GM23338 (cell line): Measurements from ENCODE around the gene AP2A2. TPM values are rescaled to one million over a fixed set of nuclear protein-coding genes. Genes with fewer than 3 reads are reported as not detected.

Source experiments
- CREB1 ChIP-seq: fragments of 250-450 bp; sonication (Bioruptor Pico); IDR thresholded peaks from 2 replicates; pipeline ENCODE4 v1.5.0; 2020; ENCODE audit warnings: low read depth, mild to moderate bottlenecking, moderate library complexity
- ETS1 ChIP-seq: IDR thresholded peaks from 2 replicates; pipeline ENCODE4 v1.6.1; 2016; ENCODE audit warnings: antibody characterized with exemption
- EZH2 ChIP-seq: fragments of 200-600 bp; sonication (generic); IDR thresholded peaks from one replicate; pipeline ENCODE4 v1.8.0; 2017; ENCODE audit warnings: antibody characterized with exemption, mild to moderate bottlenecking, low read depth; ENCODE audit not compliant: unreplicated experiment
- EZH2phosphoT487 ChIP-seq: fragments of 200-600 bp; sonication (generic); IDR thresholded peaks from one replicate; pipeline ENCODE4 v1.8.1; 2018; ENCODE audit warnings: antibody characterized with exemption; ENCODE audit not compliant: unreplicated experiment
- JUNB ChIP-seq: IDR thresholded peaks from one replicate; pipeline ENCODE4 v1.6.1; 2016; ENCODE audit warnings: antibody characterized with exemption; ENCODE audit not compliant: unreplicated experiment
- POLR2AphosphoS5 ChIP-seq: IDR thresholded peaks from 2 replicates; pipeline ENCODE4 v1.6.1; 2016; ENCODE audit warnings: antibody characterized with exemption, low read depth
- ZNF331 ChIP-seq: fragments of 250-450 bp; sonication (Bioruptor Pico); IDR thresholded peaks from 2 replicates; pipeline ENCODE4 v1.5.0; 2020; ENCODE audit warnings: low read depth, mild to moderate bottlenecking, moderate library complexity
- polyA plus RNA-seq: library from polyadenylated mRNA; unstranded; fragments of >200 nt; fragmentation: Nextera tagmentation; extraction: Ambion mirVana; gene quantifications from 2 replicates; pipeline ENCODE4 v1.2.1, GENCODE V29; 2016
- total RNA-seq: library from RNA; depleted of rRNA; stranded (reverse); fragments of >200 nt; shearing (Covaris generic); gene quantifications from 2 replicates; pipeline ENCODE4 v1.2.3, GENCODE V29; 2014
- TF ChIP-seq, protein P1 (sequence below): fragments of 250-450 bp; sonication (Bioruptor Pico); IDR thresholded peaks from 2 replicates; pipeline ENCODE4 v1.5.0; 2020; ENCODE audit warnings: mild to moderate bottlenecking, moderate library complexity

AP2A2 gene
- total and polyA plus RNA-seq, 2 experiments from 2014 or later: 23.7 to 47.5 TPM

- TF ChIP-seq, protein P1, sequence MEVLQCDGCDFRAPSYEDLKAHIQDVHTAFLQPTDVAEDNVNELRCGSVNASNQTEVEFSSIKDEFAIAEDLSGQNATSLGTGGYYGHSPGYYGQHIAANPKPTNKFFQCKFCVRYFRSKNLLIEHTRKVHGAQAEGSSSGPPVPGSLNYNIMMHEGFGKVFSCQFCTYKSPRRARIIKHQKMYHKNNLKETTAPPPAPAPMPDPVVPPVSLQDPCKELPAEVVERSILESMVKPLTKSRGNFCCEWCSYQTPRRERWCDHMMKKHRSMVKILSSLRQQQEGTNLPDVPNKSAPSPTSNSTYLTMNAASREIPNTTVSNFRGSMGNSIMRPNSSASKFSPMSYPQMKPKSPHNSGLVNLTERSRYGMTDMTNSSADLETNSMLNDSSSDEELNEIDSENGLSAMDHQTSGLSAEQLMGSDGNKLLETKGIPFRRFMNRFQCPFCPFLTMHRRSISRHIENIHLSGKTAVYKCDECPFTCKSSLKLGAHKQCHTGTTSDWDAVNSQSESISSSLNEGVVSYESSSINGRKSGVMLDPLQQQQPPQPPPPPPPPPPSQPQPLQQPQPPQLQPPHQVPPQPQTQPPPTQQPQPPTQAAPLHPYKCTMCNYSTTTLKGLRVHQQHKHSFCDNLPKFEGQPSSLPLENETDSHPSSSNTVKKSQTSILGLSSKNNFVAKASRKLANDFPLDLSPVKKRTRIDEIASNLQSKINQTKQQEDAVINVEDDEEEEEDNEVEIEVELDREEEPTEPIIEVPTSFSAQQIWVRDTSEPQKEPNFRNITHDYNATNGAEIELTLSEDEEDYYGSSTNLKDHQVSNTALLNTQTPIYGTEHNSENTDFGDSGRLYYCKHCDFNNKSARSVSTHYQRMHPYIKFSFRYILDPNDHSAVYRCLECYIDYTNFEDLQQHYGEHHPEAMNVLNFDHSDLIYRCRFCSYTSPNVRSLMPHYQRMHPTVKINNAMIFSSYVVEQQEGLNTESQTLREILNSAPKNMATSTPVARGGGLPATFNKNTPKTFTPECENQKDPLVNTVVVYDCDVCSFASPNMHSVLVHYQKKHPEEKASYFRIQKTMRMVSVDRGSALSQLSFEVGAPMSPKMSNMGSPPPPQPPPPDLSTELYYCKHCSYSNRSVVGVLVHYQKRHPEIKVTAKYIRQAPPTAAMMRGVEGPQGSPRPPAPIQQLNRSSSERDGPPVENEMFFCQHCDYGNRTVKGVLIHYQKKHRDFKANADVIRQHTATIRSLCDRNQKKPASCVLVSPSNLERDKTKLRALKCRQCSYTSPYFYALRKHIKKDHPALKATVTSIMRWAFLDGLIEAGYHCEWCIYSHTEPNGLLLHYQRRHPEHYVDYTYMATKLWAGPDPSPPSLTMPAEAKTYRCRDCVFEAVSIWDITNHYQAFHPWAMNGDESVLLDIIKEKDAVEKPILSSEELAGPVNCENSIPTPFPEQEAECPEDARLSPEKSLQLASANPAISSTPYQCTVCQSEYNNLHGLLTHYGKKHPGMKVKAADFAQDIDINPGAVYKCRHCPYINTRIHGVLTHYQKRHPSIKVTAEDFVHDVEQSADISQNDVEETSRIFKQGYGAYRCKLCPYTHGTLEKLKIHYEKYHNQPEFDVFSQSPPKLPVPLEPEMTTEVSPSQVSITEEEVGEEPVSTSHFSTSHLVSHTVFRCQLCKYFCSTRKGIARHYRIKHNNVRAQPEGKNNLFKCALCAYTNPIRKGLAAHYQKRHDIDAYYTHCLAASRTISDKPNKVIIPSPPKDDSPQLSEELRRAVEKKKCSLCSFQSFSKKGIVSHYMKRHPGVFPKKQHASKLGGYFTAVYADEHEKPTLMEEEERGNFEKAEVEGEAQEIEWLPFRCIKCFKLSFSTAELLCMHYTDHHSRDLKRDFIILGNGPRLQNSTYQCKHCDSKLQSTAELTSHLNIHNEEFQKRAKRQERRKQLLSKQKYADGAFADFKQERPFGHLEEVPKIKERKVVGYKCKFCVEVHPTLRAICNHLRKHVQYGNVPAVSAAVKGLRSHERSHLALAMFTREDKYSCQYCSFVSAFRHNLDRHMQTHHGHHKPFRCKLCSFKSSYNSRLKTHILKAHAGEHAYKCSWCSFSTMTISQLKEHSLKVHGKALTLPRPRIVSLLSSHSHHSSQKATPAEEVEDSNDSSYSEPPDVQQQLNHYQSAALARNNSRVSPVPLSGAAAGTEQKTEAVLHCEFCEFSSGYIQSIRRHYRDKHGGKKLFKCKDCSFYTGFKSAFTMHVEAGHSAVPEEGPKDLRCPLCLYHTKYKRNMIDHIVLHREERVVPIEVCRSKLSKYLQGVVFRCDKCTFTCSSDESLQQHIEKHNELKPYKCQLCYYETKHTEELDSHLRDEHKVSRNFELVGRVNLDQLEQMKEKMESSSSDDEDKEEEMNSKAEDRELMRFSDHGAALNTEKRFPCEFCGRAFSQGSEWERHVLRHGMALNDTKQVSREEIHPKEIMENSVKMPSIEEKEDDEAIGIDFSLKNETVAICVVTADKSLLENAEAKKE (CRISPR knock-in tag): no peak
- TF ChIP-seq EZH2phosphoT487 (no peak), JUNB (no peak), EZH2 (no peak), ZNF331 (CRISPR knock-in tag) (no peak), CREB1 (CRISPR knock-in tag) (no peak), POLR2AphosphoS5 (no peak), ETS1 (no peak)
Measured at GRCh38 chr11:1047595-1048156, 122.0 kb downstream of the AP2A2 start (continued).
